G401.6 (cell line): ENCODE measurements around the gene CIB4.

Experiments
- FAIRE-seq: peaks from 2 replicates; lab custom pipeline; 2012; peaks lifted over from hg19 to GRCh38; lab: Jason Lieb, UNC

Gene CIB4

DNA sequence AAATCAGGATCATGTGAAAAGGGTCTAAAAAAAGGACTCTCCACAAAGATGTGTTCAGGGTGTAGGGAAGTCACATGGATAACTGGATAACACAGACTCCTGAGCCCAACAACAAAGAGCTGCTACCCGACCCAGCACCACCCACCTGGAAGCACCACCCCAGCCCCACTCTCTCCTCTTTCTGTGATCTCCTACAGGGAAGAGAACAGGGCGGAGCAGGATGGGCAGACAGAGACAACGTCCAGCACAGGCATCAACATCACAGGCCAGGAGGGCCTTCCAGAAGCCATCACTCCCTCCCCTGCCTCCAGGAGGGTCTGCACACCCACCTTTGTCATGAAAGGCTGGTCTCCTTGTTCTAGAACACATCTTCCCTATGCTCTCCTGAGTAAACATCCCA is 1.3 kb upstream of the CIB4 start:
- FAIRE-seq = no peak

DNA sequence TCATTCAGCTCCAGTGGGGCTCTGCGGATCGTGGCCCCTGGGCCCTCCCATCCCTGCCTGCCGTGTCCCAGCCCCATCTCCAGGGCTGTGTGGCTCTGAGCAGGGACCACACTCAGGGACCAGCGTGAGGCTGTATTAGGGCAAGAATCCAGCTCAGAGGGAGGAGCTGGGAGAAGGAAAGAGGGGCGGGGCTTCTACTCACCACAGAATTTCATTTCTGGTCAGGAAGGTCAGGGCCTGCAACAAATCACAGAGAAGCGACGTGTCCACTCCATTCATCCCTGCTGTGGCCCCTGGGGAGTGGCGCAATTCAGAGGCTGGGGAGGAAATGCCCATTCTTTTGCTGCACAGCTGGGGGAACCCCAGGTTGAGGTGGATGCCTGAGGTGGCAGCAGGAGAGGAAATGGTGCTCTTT is 828 bp downstream of the CIB4 start:
- FAIRE-seq = no peak

DNA sequence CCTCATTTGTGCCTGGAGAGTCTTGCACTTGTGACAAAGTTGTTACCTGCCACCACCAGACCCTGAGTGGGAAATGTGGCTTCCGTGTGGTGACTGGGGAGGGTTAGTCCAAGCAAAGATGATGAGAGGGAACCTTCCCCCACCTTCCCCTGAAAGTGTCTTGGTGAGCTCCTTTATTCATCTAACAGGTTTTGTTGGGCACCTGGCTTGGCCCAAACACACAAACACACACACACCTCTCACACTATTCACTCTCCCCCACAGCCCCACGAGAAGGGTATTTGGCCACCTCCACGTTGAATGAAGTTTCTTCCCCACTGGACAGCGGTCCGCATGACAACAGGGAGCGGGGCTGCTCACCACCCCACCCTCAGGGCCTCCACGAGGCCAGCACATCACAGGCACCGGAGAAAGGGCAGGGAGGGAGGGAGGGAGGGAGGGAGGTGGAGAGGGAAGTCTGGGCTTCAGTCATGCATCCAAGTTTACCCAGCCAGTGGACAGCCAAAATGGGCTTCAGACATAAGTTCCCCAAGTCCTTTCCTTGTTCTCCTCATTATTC is 1.4 kb downstream of the CIB4 start:
- no peak for FAIRE-seq

DNA sequence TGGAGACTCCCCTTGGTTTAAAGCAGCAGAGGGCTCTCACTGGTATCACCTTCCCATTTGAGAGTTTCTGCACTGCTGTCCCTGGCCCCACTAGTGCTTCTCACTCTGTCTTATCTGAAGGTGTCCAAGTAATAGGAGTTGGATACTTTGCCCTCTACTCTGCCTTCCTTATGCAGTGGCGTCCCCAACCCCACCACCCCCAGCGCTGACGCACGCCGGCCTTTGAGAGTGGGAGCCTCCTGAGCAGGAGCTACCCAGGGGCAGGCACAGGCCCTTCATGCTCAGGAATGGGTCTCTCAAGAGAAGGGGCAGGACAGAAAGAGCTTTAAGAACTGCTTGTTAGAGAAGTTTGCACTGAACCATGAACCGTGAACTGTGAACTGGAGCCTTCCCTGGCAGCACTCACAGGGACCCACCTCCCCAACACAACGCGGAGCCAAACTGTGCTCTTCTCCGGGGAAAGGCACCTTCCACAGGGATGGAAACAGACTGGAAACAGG is 3.3 kb downstream of the CIB4 start:
- no peak for FAIRE-seq

DNA sequence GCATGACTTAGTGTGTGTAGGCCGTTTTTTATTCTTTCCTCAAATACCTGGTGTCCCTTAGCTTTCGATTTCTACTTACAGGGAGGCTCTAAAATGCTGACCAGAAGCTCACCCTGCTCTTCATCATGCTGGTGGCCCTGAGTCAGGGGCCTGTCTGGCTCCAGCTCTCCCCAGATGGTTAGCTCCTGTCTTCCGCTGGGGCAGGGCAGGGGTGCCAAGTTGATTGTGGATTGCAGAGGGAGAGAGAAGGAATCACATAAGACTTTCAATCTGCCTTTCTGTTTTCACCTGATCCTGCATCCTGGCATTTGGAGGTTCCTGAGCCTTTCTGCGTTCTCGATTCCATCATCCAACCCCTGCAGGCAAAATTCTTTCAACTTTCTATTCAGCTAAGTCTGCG is 4.2 kb downstream of the CIB4 start:
- no peak for FAIRE-seq

DNA sequence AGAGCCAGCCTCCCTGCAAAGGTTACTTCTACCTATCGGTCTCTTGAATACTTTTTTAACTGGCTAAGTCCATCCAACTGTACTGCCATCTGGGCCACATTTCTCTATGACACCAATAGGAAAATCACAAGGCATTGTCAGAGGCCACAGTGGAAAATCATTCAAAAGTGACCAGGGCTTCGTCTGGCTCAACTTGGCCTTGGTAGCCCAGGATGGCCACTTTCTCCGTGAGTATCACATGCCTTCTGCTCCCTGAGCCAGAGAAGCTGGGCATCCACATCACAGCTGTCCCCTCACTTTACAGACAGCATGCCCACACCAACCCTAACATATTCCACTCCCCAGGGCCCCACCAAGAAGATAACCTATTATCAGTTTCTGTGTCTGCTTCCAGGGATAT is 5.8 kb downstream of the CIB4 start:
- FAIRE-seq = no peak

DNA sequence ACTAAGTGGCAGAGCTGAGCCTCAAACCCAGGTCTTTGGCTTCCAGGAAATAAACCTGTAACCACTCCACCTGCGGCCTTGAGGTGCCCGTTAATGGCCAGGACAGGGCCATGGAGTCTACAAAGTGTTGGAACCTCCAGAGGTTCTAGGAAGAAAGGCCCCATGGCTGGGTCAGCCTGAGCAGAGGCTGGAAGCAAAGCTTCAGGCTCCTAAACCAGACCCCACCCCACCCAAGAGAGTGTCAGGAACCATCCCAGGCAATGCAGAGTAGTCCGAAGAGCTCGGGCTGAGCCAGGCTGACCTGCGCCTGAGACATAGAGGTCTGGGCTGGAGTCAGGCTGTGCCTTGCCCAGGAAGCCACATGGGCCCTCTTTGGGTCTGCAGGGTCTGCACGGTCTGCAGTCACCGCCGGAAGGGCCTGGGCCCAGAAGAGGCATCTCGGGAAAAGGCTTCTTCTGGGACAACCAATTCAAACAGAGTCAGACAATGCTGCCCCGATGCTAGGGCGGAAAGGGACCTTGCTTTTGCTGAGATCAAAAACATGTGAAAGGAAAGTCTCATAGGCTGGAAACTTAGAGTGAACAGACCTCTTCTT is 6.4 kb downstream of the CIB4 start:
- FAIRE-seq = no peak

DNA sequence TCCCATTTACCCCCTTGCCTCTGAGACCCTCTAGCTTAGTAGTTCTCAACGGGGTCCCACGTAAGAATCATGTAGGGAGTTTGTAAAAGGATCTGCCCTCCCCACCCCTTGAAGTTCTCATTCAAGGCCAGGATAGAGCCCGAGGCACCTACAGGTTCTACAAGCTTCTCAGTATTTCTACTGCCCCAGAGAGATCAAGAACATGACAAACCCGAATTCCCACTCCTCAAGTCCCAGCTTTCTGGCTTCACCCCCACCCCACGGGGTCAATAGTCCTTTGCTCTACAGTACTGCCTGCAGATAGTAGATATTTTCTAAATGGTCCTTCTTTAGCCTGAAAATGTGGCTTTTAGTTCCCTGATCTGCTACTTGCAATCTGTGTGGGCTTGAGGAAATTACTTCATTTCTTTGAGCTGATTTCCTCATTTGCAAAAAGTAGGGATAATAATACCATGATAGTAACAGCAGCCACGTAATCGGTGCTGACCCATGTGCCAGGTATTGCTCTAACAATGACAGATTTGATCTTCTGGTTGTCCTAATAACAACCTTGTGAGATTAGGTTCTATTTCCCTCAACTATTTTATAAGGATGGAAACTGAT is 7.1 kb downstream of the CIB4 start:
- no peak for FAIRE-seq

DNA sequence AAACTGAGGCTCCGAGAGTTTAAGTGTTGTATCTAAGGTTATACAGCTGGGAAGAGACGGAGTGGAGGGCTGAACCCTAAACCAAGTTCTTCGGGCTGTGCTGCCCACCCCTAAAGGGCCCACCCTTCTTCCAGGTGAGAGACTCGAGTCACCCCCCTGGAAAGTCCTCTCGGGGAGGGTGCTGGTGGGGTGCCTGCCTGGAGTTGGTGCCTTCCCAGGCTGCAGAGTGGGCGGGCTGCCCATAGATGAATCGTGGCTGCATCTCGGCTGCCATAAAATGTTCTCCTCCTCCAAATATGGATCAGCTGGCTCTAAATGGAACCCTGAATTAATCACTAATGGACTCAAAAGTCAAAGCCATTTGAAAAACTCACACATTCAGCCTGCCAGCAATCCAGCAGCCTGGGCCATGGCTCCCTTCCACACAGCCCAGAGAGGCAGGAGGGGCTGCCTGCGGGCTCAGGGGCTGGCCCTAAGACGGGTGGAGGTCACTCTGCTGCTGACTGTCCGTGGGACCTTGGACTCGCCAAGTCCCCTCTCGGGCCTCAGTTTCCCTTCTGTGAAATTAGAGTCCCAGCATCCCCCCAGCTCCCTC is 7.7 kb downstream of the CIB4 start:
- no peak for FAIRE-seq

DNA sequence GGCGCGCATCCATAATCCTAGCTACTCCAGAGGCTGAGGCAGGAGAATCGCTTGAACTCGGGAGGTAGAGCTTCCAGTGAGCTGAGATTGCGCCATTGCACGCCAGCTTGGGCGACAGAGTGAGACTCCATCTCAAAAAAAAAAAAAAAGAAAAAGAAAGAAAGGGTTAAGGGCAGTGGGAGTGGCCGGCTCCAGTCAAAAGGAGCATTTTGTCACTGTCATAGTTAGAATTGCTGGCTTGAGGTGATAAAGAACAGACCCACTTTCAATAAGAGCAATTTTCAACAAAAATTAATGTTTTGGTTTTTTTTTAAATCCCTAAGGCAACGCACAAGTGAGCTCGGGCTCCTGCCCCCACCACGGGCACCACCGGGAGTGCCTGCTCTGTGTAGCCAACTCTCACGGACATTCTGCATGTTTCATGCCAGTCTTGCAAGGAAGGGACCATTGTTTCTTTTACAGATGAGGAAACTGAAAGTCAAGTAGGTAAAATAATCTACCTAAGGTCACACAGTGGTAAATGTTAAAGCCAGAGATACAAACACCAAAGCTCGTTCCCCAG is 8.5 kb downstream of the CIB4 start:
- FAIRE-seq = no peak

DNA sequence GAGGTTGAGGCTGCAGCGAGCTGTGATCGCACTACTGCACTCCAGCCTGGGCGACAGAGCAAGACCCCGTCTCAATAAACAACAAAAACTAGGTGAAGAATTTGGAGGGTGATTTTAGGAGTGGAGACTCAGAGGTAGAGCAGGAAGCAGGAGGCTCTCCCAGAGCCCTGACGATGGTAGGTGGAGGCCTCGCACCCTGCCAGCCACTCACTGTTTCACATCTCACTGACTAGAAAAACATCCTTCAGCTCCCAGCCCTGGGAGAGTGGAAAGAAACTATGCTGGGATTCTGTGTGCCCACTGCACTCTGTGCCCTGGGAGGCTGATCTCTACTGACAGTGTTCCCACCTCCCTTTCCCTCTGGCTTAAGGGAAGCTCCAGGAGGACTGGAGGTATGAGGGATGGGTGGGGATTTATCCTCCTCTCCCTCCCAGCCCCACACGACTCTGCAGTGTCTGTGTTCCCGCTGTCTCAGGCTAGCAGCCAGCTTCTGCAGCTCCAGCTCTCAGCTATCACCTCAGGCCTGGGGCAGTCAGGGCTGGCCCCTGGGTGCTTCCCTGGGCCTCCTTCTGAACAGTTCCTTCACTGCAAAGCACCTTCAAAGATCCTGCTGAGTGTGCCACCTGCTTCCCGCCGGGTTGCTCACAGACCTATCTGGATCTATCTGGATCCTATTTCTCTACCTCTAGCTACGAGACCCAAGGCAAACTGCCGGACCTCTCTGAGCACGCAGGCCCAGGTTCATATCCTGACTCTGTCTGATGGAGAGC is 9.6 kb downstream of the CIB4 start:
- FAIRE-seq = no peak

DNA sequence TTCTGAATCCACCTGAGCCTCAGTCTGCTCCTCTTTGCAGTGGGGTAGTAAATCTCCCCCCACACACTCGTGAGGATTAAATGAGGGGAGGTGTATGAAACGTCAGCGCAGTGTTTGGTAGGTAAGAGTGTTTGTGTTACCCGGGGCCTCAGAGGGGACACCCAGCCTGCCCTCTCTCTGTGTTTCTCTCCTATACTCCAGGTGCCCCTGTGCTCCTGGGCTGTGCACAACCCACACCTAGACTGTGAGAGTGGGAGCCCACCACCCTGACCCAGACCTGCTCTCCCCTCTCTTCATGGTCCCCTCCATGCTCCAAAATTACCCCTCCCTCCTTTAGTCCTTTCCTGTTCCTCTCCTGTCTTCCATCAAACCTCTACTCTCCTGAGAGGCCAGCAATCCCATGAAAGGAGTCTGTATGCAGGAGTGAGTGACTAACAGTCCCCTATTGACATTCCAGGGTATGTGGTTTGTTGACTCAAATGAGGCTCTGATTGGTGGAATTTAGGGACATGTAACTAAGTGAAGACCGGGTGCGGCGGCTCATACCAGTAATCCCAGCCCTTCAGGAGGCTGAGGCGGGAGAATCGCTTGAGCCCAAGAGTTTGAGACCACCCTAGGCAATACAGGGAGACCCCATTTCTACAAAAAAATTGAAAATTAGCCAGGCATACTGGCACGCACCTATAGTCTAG is 10.4 kb downstream of the CIB4 start:
- no peak for FAIRE-seq

DNA sequence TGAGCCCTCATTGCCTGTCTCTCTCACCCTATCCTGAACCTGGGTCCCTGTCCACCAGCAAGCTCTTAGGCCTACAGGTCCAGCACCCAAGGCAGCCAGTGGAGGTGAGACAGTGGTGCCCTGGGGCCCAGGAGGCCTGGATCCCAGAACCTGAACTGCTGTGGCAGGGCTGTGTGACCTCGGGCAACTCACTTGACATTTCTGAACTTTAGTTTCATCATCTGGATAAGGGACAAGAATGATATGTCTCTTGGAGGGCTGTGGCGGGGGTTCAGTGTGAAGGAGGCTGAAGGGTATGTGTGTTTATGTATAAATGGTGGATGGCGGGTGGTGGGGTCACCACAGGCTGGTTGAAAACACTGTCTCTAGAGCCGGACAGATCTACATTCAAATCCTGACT is 10.9 kb downstream of the CIB4 start:
- no peak for FAIRE-seq

DNA sequence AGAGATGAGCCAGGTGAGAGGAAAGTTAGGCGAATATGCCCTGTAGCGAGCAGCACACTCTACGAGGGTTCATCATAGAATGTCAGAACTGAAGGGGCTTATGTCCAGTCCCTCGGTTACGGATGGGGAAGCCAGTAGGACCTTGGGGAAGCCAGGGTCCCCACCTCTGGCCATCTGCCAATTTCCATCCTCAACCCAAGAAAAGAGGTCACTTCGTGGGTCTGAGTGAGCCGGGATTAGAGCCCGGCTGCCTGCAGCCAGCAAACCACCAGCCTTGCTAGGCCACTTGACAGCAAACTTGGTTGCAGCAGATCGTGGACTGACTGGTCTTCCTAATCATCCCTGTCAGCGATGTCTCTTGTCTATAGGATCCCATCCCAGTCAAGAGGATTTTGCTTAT is 11.4 kb downstream of the CIB4 start:
- no peak for FAIRE-seq

DNA sequence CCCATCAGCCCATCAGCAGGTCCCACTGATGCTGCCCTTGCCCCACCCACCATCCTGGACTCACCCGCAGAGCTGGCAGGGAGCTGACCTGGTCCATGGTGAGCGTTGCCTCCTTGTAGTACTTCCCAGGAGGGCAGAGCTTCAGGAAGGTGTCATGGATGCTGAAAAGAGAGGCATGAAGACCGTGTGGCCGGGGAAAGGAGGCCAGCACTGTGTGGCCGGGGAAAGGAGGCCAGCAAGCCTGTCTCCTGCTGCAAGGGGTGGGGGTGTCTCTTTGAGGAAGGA is 11.9 kb downstream of the CIB4 start:
- no peak for FAIRE-seq

DNA sequence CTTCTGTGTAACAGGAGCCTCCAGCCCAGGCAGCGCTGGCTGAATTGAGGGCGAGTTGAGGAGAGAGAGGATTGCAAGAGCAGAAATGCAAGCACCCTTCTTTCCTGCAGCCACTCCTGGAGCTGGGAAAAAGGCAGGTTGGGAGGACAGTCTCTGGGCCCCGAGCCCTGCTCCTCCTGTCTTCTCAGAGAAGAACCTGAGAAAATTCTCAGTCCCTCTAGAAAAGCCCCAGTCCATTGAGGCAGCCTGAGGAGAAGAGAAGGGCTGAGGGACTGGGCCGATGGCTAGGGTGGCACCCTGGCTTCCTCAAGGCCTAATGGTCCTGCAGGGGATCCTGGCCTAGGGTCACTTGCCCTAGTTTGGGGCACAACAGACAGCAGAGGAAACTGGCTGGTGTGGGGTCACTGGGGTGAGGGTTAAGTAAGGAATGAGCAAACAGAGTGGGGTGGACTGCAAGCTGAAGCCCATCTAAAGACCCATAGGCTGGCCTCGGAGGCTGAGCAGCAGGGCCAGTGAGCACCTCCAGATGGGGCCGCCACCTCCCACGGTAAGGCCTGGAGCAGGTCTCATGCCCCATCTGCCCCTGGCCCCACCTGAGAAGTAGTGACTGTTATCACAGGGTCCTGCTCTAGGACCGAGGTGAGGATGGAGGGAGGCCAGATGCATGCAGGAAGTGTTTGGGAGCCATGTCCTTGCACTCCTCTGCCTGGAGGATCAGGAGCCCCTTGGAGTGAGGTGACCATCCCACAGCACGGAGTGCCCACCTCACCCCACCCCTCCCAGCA is 12.4 kb downstream of the CIB4 start:
- no peak for FAIRE-seq

DNA sequence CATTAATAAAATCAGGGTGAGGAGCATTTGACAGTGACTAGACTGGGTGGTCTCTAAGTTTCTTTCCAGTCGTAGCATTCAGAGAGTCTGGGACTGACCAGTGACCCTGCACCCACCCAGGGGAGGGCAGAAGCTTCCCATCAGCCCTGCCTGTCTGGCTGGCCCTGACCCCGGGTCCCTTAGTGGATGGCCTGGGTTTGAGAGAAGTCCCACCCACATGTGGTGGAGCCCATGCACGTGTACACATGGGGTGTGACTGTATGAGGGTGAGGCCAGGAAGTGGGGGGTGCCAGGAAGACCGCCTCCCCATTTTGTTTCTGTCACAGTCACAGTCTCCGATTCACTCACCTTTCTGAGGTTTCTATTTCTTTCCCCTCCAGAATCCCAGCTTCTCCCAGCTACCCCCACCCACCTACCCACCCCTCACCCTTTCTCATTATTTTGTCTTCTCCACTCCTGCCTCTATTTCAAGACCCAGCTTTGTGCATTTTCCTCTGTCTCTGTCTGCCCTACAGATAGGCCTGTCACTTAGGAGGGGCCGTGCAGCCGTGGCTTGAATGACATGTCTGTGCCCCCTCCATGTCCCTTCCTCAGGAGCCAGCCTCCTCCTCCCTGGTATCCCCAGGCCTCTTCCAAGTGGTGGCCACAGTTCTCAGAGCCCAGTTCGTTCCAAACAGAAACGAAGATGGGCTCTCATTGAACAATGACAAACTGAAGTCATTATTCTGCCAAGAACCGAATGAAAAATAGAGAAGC is 13.6 kb downstream of the CIB4 start:
- no peak for FAIRE-seq

DNA sequence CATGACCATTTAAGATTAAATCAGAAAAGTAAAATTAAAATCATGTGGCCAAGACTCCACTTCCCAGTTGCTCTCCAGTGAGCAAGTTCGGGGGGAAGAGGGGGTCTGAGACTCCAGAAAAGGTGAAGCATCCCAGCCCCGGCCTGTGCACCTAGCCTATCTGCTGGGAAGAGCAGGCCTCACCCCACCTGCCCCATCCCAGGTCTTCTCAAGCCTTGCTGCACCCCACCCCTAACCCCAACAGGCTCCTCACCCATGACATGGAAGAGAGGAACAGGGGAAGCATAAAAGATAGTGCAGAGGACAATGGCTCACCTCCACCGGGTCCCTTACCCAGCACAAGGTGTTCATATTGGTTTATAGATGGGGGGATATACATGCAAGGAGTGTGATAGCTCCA is 14.6 kb downstream of the CIB4 start:
- FAIRE-seq = no peak

DNA sequence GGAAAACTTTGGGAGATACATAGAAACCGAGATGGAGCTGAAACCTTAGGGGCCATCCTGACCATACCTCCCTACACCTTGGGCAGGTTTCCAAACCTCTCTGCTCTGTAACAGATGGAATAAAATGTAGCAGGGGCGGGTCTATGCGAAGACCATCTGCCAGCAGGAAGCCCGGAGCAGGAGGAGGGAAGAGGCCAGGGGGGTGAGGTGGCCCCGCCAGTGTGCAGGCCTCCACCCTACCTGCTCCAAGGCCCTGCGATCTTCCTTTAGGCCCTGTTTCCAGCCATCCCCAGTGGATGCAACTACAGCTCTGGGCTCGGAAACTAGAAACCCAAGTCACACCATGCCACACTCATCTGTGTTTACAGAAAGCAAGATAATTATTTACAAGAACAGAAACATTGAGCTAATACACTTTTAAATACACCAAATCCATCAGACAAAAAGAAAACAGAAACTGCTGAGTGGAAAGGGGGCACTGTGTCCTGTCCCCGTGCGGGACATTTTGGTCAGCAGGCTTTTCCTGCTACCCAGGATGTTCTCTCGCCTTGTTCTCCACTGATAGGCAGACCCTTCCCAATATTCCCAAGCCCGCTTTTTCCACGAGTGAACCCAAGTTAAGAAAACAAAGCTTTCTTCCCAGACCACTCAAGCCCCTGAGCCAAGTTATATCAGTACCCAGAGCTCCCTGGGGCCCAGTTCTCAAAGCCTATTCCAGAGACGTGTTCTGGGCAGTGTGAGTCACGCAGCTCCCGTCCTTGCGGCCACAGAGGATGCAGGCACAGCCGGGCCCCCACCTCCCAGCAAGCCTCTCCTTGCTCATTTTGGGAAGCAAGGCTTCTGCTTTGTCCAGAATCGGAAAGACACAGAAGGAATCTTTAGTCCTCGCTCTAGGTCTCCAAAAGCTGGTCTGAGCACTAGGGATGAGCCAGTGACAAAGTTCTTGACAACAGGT is 17.3 kb downstream of the CIB4 start:
- no peak for FAIRE-seq
